ENCODE results near the gene PLA2G4E.

DNA sequence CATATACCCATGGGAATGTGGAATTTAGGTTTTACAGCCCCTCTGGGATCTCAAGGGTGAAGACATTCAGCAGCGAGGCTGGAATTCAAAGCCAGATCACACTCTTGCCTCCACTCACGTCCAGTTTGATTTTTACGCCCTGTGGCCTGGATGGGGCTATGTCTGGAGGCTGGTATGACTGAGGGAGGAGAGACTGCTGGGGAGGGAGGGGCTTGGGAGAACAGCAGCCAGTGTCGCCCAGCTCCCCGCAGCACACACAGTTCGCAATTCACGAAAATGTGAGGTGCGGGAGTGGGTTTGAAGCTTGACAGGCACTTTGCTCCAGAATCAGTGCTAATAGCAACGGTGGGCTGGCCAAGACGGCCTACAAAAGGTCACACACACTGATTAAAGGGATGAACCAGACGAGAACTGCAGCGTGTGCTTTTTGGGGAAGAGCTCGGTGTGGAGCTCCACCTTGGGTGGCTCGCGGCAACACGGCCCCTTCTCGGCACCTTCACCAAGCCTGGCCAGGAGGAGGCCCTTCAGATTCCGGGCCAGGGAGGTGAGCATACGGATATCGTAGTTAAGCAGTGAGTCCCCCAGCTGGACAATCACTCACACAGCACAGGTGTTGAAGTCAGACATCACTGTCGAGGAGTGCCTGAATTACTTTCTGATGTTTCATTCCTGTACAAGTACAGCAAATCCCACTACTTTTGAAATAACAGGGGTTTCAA is 64.9 kb downstream of the PLA2G4E start:
- TF ChIP-seq, protein P1, sequence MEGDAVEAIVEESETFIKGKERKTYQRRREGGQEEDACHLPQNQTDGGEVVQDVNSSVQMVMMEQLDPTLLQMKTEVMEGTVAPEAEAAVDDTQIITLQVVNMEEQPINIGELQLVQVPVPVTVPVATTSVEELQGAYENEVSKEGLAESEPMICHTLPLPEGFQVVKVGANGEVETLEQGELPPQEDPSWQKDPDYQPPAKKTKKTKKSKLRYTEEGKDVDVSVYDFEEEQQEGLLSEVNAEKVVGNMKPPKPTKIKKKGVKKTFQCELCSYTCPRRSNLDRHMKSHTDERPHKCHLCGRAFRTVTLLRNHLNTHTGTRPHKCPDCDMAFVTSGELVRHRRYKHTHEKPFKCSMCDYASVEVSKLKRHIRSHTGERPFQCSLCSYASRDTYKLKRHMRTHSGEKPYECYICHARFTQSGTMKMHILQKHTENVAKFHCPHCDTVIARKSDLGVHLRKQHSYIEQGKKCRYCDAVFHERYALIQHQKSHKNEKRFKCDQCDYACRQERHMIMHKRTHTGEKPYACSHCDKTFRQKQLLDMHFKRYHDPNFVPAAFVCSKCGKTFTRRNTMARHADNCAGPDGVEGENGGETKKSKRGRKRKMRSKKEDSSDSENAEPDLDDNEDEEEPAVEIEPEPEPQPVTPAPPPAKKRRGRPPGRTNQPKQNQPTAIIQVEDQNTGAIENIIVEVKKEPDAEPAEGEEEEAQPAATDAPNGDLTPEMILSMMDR (conservative IDR thresholded peaks at IDR 0.05; ENCODE audit: low read depth in 2 of 2) = peak in 1 of 2 experiments; percentile 31; a peak in 3 of 4 replicates
- TF ChIP-seq EZH2phosphoT487 (IDR thresholded peaks at IDR 0.05; ENCODE audit: unreplicated experiment) = no peak
- no peak for TF ChIP-seq EZH2 (IDR thresholded peaks at IDR 0.05; ENCODE audit: low read depth, unreplicated experiment)
- TF ChIP-seq, protein P2, sequence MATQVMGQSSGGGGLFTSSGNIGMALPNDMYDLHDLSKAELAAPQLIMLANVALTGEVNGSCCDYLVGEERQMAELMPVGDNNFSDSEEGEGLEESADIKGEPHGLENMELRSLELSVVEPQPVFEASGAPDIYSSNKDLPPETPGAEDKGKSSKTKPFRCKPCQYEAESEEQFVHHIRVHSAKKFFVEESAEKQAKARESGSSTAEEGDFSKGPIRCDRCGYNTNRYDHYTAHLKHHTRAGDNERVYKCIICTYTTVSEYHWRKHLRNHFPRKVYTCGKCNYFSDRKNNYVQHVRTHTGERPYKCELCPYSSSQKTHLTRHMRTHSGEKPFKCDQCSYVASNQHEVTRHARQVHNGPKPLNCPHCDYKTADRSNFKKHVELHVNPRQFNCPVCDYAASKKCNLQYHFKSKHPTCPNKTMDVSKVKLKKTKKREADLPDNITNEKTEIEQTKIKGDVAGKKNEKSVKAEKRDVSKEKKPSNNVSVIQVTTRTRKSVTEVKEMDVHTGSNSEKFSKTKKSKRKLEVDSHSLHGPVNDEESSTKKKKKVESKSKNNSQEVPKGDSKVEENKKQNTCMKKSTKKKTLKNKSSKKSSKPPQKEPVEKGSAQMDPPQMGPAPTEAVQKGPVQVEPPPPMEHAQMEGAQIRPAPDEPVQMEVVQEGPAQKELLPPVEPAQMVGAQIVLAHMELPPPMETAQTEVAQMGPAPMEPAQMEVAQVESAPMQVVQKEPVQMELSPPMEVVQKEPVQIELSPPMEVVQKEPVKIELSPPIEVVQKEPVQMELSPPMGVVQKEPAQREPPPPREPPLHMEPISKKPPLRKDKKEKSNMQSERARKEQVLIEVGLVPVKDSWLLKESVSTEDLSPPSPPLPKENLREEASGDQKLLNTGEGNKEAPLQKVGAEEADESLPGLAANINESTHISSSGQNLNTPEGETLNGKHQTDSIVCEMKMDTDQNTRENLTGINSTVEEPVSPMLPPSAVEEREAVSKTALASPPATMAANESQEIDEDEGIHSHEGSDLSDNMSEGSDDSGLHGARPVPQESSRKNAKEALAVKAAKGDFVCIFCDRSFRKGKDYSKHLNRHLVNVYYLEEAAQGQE (IDR thresholded peaks at IDR 0.05; ENCODE audit: unreplicated experiment) = no peak
- no peak for TF ChIP-seq CREB1 (CRISPR knock-in tag; IDR thresholded peaks at IDR 0.05; ENCODE audit: low read depth)
- no peak for TF ChIP-seq POLR2AphosphoS5 (IDR thresholded peaks at IDR 0.05; ENCODE audit: low read depth)
- no peak for TF ChIP-seq JUNB (IDR thresholded peaks at IDR 0.05; ENCODE audit: unreplicated experiment)
- TF ChIP-seq ZNF331 (CRISPR knock-in tag; IDR thresholded peaks at IDR 0.05; ENCODE audit: low read depth) = no peak
- TF ChIP-seq, protein P3, sequence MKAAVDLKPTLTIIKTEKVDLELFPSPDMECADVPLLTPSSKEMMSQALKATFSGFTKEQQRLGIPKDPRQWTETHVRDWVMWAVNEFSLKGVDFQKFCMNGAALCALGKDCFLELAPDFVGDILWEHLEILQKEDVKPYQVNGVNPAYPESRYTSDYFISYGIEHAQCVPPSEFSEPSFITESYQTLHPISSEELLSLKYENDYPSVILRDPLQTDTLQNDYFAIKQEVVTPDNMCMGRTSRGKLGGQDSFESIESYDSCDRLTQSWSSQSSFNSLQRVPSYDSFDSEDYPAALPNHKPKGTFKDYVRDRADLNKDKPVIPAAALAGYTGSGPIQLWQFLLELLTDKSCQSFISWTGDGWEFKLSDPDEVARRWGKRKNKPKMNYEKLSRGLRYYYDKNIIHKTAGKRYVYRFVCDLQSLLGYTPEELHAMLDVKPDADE (IDR thresholded peaks at IDR 0.05) = no peak
- TF ChIP-seq ZNF114 (CRISPR knock-in tag; IDR thresholded peaks at IDR 0.05) = no peak
- TF ChIP-seq, protein P4, sequence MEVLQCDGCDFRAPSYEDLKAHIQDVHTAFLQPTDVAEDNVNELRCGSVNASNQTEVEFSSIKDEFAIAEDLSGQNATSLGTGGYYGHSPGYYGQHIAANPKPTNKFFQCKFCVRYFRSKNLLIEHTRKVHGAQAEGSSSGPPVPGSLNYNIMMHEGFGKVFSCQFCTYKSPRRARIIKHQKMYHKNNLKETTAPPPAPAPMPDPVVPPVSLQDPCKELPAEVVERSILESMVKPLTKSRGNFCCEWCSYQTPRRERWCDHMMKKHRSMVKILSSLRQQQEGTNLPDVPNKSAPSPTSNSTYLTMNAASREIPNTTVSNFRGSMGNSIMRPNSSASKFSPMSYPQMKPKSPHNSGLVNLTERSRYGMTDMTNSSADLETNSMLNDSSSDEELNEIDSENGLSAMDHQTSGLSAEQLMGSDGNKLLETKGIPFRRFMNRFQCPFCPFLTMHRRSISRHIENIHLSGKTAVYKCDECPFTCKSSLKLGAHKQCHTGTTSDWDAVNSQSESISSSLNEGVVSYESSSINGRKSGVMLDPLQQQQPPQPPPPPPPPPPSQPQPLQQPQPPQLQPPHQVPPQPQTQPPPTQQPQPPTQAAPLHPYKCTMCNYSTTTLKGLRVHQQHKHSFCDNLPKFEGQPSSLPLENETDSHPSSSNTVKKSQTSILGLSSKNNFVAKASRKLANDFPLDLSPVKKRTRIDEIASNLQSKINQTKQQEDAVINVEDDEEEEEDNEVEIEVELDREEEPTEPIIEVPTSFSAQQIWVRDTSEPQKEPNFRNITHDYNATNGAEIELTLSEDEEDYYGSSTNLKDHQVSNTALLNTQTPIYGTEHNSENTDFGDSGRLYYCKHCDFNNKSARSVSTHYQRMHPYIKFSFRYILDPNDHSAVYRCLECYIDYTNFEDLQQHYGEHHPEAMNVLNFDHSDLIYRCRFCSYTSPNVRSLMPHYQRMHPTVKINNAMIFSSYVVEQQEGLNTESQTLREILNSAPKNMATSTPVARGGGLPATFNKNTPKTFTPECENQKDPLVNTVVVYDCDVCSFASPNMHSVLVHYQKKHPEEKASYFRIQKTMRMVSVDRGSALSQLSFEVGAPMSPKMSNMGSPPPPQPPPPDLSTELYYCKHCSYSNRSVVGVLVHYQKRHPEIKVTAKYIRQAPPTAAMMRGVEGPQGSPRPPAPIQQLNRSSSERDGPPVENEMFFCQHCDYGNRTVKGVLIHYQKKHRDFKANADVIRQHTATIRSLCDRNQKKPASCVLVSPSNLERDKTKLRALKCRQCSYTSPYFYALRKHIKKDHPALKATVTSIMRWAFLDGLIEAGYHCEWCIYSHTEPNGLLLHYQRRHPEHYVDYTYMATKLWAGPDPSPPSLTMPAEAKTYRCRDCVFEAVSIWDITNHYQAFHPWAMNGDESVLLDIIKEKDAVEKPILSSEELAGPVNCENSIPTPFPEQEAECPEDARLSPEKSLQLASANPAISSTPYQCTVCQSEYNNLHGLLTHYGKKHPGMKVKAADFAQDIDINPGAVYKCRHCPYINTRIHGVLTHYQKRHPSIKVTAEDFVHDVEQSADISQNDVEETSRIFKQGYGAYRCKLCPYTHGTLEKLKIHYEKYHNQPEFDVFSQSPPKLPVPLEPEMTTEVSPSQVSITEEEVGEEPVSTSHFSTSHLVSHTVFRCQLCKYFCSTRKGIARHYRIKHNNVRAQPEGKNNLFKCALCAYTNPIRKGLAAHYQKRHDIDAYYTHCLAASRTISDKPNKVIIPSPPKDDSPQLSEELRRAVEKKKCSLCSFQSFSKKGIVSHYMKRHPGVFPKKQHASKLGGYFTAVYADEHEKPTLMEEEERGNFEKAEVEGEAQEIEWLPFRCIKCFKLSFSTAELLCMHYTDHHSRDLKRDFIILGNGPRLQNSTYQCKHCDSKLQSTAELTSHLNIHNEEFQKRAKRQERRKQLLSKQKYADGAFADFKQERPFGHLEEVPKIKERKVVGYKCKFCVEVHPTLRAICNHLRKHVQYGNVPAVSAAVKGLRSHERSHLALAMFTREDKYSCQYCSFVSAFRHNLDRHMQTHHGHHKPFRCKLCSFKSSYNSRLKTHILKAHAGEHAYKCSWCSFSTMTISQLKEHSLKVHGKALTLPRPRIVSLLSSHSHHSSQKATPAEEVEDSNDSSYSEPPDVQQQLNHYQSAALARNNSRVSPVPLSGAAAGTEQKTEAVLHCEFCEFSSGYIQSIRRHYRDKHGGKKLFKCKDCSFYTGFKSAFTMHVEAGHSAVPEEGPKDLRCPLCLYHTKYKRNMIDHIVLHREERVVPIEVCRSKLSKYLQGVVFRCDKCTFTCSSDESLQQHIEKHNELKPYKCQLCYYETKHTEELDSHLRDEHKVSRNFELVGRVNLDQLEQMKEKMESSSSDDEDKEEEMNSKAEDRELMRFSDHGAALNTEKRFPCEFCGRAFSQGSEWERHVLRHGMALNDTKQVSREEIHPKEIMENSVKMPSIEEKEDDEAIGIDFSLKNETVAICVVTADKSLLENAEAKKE (CRISPR knock-in tag; IDR thresholded peaks at IDR 0.05) = no peak
- TF ChIP-seq NANOG (IDR thresholded peaks at IDR 0.05; ENCODE audit: borderline replicate concordance) = no peak
- TF ChIP-seq STAT1 (IDR thresholded peaks at IDR 0.05; ENCODE audit: unreplicated experiment) = no peak
